Cortex of kidney (tissue), 1 donor: ENCODE results near the gene CREBZF.
"Not testable (repeated sequence)": the region's sequence is repeated elsewhere in the genome, so short reads cannot be mapped to it uniquely, and the experiment has no call there.

ENCODE experiments used
- DNase-seq: peaks from one replicate; lab custom pipeline; 2025; lab: John Stamatoyannopoulos, UW

Gene CREBZF

GRCh38 chr11:85626496-85626895 is 38.4 kb downstream of the CREBZF start:
- DNase-seq: no peak

- DNase-seq: no peak
These were observed 44.7 kb downstream of the CREBZF start for GRCh38 chr11:85620256-85620655.

- no peak for DNase-seq
These were observed 45.4 kb downstream of the CREBZF start for GRCh38 chr11:85619499-85619898.

- not testable (repeated sequence) for DNase-seq
These were observed 53.3 kb downstream of the CREBZF start for GRCh38 chr11:85611643-85612042.
